GM12874 (cell line): ENCODE data around the gene KCNV2.

Source experiments
- CTCF ChIP-seq: IDR thresholded peaks from 2 replicates; pipeline ENCODE4 v1.5.1; 2011; ENCODE audit warnings: low read depth, mild to moderate bottlenecking, control low read depth, low read length, moderate library complexity; ENCODE audit not compliant: insufficient read depth

The KCNV2 gene

GRCh38 chr9:2764353-2764752 lies 47.0 kb downstream of the KCNV2 start:
- no peak for TF ChIP-seq CTCF

- no peak for TF ChIP-seq CTCF
Measured at GRCh38 chr9:2765250-2765880, 48.1 kb downstream of the KCNV2 start.

GRCh38 chr9:2767800-2768677 lies 50.7 kb downstream of the KCNV2 start:
- TF ChIP-seq CTCF: no peak

- no peak for TF ChIP-seq CTCF
Measured at GRCh38 chr9:2771087-2771486, 53.8 kb downstream of the KCNV2 start.

- TF ChIP-seq CTCF: no peak
Measured at GRCh38 chr9:2771661-2772060, 54.4 kb downstream of the KCNV2 start.

- no peak for TF ChIP-seq CTCF
Measured at GRCh38 chr9:2777454-2777853, 60.1 kb downstream of the KCNV2 start.

- TF ChIP-seq CTCF: no peak
Measured at GRCh38 chr9:2778816-2779215, 61.5 kb downstream of the KCNV2 start.
